ENCODE results near the gene ULBP2. TPM values are rescaled to one million over a fixed set of nuclear protein-coding genes. Genes with fewer than 3 reads are reported as not detected.
"Not testable (repeated sequence)": the region's sequence is repeated elsewhere in the genome, so short reads cannot be mapped to it uniquely, and the experiment has no call there.

Gene ULBP2
- polyA plus RNA-seq, 3 donors: 0.72 to 1.0 (median 0.75) TPM

- no peak for DNase-seq (ENCODE audit: extremely low read depth in 1 of 11, low read depth in 9 of 11, low spot score in 4 of 11)
Observed at GRCh38 chr6:149939356-149939648, 2.5 kb upstream of the ULBP2 start.

- DNase-seq (ENCODE audit: extremely low read depth in 1 of 11, low read depth in 9 of 11, low spot score in 4 of 11): no peak
Observed at GRCh38 chr6:149939909-149940671, 1.7 kb upstream of the ULBP2 start.

- DNase-seq (ENCODE audit: extremely low read depth in 1 of 11, low read depth in 9 of 11, low spot score in 4 of 11): no peak
Observed at GRCh38 chr6:149940672-149940982, 1.2 kb upstream of the ULBP2 start.

GRCh38 chr6:149942461-149942829, 631 bp downstream of the ULBP2 start:
- DNase-seq (ENCODE audit: extremely low read depth in 1 of 11, low read depth in 9 of 11, low spot score in 4 of 11): no peak

DNA sequence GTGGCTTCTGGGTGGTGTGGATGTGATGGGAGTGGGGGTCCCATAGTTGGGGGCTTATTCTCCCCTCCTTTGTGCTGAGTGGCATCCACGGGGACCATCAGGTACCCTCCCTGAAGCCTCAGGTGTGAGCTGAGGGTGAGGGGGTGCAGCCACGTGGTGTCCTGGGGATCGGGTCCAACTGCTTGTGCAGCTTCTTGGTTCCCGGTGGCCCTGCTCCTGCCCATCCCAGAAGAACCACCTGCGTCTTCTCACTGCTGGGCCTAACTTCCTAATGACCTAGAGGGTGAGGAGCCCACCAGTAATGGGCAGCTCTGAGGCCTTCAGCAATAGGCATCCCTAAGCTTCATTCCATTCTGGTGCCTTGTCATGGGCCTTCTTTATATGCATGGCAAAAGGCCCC, 1.5 kb downstream of the ULBP2 start:
- DNase-seq (ENCODE audit: extremely low read depth in 1 of 11, low read depth in 9 of 11, low spot score in 4 of 11): not testable (repeated sequence)

GRCh38 chr6:149945276-149945675, 3.5 kb downstream of the ULBP2 start:
- DNase-seq (ENCODE audit: extremely low read depth in 1 of 11, low read depth in 9 of 11, low spot score in 4 of 11): not testable (repeated sequence)

DNA sequence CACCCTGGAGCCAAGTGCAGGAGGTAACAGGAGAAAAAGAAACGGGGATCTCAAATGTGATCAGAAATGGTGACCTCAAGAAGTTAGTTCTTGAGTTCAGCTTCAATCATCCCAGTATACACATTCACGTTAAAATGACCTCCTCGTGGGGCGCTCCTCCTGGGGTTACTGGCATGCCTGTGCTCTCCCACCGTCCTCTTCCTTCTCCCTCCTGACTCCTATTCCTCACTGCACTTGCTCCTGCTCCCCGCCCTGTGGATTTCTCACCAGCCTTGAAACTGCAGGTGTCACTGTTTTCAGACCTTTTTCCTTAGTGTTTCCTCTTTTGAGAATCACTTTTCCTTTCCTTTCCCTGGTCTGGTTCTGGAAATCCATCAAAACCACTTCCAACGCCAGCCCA, 4.8 kb downstream of the ULBP2 start:
- DNase-seq (ENCODE audit: extremely low read depth in 1 of 11, low read depth in 9 of 11, low spot score in 4 of 11): not testable (repeated sequence)

DNA sequence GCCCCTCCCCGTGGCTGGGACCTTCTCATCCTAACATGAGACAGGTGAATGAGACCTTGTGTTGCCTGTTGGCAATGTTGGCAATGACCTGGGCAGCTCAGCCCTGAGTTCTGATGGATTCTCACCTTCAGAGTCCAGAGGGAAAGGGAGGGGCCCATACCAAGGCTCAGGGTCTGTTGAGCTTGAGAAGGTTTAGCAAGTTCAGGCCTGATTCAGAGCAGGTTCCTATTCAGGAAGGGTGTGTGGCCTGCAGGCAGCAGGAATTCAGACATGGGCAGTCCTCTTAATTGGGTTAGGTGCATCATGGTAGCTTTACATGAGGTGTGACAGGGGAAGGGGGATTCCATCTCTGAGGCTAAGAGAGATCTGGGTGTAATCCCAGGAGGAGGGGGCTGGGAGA, 5.7 kb downstream of the ULBP2 start:
- not testable (repeated sequence) for DNase-seq (ENCODE audit: extremely low read depth in 1 of 11, low read depth in 9 of 11, low spot score in 4 of 11)

DNA sequence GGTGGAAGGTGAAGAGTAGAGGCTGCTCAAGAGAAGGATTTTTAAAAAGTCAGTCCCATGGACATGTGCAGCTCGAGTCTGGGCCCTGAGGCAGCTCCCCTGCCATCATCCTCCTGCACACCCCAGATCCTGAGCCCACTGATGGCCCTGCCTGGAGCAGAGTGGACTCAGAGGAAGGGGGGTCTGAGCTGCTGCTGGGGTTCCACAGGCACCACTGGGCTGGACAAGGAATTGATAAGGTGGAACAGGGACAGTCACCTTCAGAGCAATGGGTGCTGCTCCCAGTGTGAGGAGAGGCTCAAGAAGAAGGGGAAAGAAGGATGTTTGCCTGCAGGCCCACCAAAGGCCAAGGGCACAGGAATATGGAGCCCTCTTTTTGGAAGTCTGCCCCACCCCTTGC, 6.2 kb downstream of the ULBP2 start:
- no peak for DNase-seq (ENCODE audit: extremely low read depth in 1 of 11, low read depth in 9 of 11, low spot score in 4 of 11)

GRCh38 chr6:149948616-149949015, 6.8 kb downstream of the ULBP2 start:
- no peak for DNase-seq (ENCODE audit: extremely low read depth in 1 of 11, low read depth in 9 of 11, low spot score in 4 of 11)

- DNase-seq (ENCODE audit: extremely low read depth in 1 of 11, low read depth in 9 of 11, low spot score in 4 of 11): no peak
Observed at GRCh38 chr6:149950423-149950822, 8.6 kb downstream of the ULBP2 start.

GRCh38 chr6:149951096-149951495, 9.3 kb downstream of the ULBP2 start:
- no peak for DNase-seq (ENCODE audit: extremely low read depth in 1 of 11, low read depth in 9 of 11, low spot score in 4 of 11)

- no peak for DNase-seq (ENCODE audit: extremely low read depth in 1 of 11, low read depth in 9 of 11, low spot score in 4 of 11)
Observed at GRCh38 chr6:149951626-149952025, 9.8 kb downstream of the ULBP2 start.

DNA sequence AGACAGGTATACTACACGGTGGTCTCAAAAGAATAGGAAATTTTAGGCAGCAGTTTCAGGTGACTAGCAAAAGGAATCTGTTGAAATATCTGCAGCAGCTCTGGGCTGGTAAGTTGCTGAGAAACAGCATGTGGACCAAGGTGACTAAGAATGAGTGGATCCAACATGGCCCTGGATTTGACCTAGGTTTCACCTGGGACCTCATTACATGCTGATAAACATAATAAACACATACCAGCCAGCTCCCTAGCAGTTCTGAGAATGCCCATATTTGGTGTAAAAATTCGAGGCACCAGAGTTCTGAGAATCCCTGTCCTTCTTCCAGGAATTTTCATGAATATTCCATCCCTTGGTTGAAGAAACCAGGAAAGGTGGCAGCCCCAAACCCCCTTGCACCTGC, 11.6 kb downstream of the ULBP2 start:
- DNase-seq (ENCODE audit: extremely low read depth in 1 of 11, low read depth in 9 of 11, low spot score in 4 of 11): not testable (repeated sequence)

- not testable (repeated sequence) for DNase-seq (ENCODE audit: extremely low read depth in 1 of 11, low read depth in 9 of 11, low spot score in 4 of 11)
Observed at GRCh38 chr6:149953934-149954327, 12.1 kb downstream of the ULBP2 start.

GRCh38 chr6:149954328-149954983, 12.6 kb downstream of the ULBP2 start:
- DNase-seq (ENCODE audit: extremely low read depth in 1 of 11, low read depth in 9 of 11, low spot score in 4 of 11): not testable (repeated sequence)

DNA sequence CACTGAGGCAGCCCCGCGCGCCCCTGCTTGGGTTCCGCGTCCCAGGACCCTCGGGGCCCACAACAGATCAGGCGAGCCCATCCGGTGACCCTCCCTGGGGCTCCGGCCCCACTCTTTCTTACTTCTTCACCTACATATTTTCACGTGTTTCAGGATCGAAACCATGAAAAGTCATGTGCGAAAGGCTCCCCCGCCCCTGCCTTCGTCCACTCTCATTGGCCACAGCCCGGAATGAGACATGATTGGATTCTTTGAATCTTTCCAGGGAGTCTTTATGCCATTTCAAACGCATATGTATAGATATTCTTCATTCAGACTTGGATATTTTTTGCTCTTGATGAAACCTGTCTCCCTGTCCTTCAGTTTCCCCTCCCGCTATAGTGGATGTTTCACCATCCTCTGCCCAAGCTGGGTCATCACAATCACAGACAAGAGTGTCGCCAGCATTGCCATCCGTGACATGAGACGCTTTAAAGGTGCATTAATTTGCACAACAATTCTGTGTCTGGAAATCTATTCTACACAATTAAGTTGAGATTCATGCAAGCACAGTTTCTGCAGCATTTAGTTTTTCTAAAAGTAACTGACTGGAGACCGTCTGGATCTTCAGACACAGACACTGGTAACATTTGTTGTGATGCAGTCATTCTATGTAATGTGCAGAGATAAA, 13.3 kb downstream of the ULBP2 start:
- DNase-seq (ENCODE audit: extremely low read depth in 1 of 11, low read depth in 9 of 11, low spot score in 4 of 11): not testable (repeated sequence)

GRCh38 chr6:149955654-149956317, 14.0 kb downstream of the ULBP2 start:
- not testable (repeated sequence) for DNase-seq (ENCODE audit: extremely low read depth in 1 of 11, low read depth in 9 of 11, low spot score in 4 of 11)

DNA sequence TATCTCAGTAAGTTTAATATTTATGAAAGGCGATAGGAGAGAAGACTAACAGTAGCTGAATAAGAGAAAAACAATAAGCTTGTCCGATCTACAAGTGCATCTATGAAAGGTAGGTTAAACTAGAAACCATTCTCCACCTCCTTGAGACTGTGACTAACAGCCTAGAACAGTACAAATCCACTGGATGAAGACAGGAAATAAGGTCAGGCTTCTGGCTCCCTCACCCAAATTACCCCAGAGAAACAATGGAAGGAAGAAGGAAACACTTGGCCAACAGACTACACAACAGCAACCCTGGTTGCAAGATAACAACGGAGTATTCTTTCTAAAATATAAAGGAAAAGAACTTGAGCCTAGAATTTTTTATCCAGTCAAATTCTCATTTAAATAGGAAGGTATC, 16.3 kb downstream of the ULBP2 start:
- not testable (repeated sequence) for DNase-seq (ENCODE audit: extremely low read depth in 1 of 11, low read depth in 9 of 11, low spot score in 4 of 11)

- DNase-seq (ENCODE audit: extremely low read depth in 1 of 11, low read depth in 9 of 11, low spot score in 4 of 11): not testable (repeated sequence)
Observed at GRCh38 chr6:149959806-149960205, 18.0 kb downstream of the ULBP2 start.
